ENCODE data around the gene NANOS3. TPM values are rescaled to one million over a fixed set of nuclear protein-coding genes. Genes with fewer than 3 reads are reported as not detected.

The NANOS3 gene
- total and polyA plus RNA-seq, 2 of the 13 experiments (the other 11 are each of a cell fraction or from before 2014, with no cell fraction given): 0.21 TPM; not detected in 1

- TF ChIP-seq HNF1B (CRISPR knock-in tag; IDR thresholded peaks at IDR 0.05) (0 out of 2 replicates have a peak, but pooled peaks have one; percentile 31), ZNF503 (CRISPR knock-in tag; IDR thresholded peaks at IDR 0.05) (no peak), TIGD3 (CRISPR knock-in tag; IDR thresholded peaks at IDR 0.05; ENCODE audit: borderline replicate concordance) (no peak), NR2F2 (IDR thresholded peaks at IDR 0.05; ENCODE audit: borderline replicate concordance, low read depth) (no peak), ATF3 (CRISPR knock-in tag; IDR thresholded peaks at IDR 0.05) (no peak), SMAD3 (CRISPR knock-in tag; IDR thresholded peaks at IDR 0.05) (no peak), NFIB (CRISPR knock-in tag; IDR thresholded peaks at IDR 0.05; ENCODE audit: borderline replicate concordance) (no peak), HNRNPUL1 (IDR thresholded peaks at IDR 0.05; ENCODE audit: low read depth, low read length) (no peak), MNT (IDR thresholded peaks at IDR 0.05) (no peak), ZMYM3 (CRISPR knock-in tag; IDR thresholded peaks at IDR 0.05) (peak; percentile 90), ZNF782 (CRISPR knock-in tag; IDR thresholded peaks at IDR 0.05; ENCODE audit: borderline replicate concordance) (no peak), HNF4A (CRISPR knock-in tag; IDR thresholded peaks at IDR 0.05) (0 out of 2 replicates have a peak, but pooled peaks have one; percentile 17), ZFP36L1 (CRISPR knock-in tag; IDR thresholded peaks at IDR 0.05) (no peak), ZSCAN31 (CRISPR knock-in tag; IDR thresholded peaks at IDR 0.05; ENCODE audit: low read depth) (no peak), MTF1 (CRISPR knock-in tag; IDR thresholded peaks at IDR 0.05) (no peak), ZBTB10 (CRISPR knock-in tag; IDR thresholded peaks at IDR 0.05; ENCODE audit: borderline replicate concordance) (0 out of 2 replicates have a peak, but pooled peaks have one; percentile 5), SRF (IDR thresholded peaks at IDR 0.05; ENCODE audit: low read depth, low read length) (no peak)
These were observed 33.6 kb upstream of the NANOS3 start (continued) for GRCh38 chr19:13843104-13843921.

Measured in HepG2 (cell line).